COLO829 (cell line): Measurements from ENCODE around the gene GRK5.

Experiments used
- DNase-seq: peaks from one replicate; pipeline ENCODE4 v3.0.0; 2012; ENCODE audit warnings: low spot score

GRK5 gene

DNA sequence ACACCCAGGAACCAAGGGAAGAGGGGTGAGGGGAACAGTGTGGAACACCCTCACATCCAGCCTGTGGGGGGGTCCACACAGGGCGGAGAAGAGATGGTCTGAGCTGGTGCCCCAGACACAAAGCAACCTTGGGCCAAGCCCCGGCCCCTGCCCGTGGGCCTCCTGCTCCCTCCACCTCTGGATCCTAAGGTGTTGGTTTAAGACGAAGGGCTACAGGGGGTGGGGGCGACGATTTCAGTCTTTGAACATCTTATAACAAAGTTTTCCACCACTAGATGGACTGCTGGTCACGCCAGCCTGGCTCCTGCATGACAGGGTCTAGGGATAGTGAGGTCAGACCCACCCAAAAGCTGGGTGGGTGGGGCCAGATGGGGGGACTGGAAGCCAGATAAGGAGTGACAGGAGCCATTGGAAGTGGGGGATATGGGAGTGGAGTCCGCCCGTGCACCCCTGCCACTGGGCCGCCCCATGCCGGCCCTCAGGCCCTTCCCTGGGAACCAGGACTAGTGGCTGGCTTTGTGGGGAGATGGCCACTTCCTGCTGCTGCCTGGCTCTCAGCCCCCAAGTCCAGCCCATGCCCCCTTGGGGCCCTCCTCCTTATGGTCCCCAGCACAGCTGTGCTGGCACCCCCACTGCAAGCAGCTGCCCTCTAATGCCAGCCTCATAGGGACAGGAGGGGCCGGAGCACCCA, 236.7 kb downstream of the GRK5 start:
- DNase-seq: no peak

DNA sequence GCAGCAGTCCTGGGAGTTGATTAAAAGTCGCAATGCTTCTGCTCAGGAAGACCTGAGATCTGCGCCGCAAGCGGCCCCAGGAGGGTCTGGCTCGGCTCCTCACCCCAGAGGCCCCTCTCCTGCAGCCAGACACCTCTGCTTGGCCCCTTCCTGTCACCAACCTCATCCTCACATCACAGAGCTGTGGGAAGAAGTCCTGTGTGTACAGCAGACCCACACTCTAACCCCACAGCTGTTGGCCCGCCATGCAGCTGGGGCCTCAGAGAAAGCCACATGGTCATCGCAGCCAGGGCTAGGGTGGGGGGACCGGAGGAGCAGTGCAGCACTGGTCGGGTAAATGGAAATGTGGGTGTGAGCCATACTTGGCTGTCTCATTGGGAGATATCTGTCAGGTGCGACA, 237.5 kb downstream of the GRK5 start:
- DNase-seq: no peak

DNA sequence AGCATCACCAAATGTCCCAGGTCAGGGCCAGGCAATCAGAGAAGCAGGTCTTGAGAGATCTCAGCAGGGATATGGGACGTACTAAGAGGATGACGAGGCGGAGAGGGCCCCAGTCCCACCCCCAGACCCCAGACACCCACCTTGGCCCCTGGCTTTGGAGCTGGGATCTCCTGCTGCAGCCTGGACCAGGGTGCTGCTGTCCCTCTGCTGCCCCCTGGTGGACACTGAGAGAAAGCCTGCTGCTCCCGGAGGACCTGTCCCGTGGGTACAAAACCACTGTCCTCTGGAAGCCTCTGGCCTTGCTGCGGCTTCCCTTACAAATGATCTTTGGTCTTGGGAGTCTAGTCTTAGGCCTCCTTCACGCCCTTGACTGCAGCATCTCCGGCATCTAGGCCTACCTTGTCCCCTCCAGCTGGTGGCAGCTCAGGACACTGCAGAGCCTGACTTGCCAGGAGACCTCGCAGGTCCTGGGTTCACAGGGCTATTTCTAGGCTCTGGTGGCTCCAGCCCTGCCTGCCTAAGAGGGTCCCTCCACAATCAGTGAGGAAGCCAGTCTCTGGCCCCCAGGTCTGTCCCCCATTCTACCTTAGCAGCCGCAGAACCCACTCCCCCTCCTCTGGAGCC, 238.1 kb downstream of the GRK5 start:
- peak; percentile 33 for DNase-seq

DNA sequence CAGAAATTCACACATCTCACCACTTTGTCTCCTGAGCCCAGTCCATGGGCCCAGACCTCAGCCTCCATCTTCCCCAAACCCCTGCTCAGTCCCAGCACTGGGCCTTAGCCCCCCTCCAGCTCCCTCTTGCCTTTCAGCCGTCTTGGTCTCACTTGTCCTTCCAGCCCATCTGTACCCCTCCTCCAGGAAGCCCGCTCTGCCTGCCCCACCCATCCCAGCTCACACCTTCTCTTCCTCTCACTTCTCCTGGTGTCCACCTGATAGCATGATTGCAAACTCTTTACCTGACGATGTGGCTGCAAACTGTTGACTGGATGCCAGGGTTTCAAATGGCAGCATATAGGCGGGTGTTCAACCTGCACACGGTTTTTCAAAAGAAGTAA, 238.6 kb downstream of the GRK5 start:
- DNase-seq: no peak

DNA sequence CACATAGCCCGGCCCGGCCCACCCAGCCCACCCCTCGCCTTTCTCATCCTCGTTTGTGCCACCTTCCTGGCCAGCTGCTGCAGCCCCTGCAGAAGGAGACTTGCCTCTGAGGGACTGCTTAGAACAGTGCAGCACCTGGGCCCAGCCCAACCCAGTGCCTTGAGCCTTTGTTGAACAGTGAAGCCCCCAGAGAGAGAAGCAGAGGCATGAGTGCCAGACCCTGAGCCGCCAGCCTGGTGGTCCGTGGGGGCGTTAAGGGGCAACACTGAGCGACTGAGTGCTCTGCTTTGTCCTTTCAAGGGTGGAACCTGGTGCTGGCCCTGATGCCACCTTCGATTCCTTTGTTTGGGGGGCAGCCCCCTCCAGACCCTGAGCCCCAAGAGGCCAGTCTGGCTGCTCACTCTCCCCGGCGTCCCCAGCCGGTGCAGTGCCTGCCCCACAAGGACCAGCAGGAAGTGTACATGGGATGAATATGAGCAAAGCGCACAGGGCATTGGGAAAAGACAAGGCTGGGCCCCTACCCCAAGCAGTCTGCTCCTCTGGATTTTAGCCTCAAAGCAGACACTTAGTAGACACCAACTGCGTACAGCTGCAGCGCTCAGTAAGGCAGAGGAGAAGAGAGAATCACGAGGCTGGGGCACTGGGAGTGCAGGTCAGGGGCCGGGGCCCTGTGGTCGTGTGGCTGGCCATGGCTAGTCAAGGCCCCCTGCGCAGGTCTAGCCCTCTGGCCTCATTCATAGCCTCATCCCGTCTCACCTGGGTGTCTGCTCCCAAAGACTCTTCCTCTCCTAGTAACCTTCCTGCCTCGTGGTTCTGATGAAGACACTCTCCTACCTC, 239.3 kb downstream of the GRK5 start:
- no peak for DNase-seq

DNA sequence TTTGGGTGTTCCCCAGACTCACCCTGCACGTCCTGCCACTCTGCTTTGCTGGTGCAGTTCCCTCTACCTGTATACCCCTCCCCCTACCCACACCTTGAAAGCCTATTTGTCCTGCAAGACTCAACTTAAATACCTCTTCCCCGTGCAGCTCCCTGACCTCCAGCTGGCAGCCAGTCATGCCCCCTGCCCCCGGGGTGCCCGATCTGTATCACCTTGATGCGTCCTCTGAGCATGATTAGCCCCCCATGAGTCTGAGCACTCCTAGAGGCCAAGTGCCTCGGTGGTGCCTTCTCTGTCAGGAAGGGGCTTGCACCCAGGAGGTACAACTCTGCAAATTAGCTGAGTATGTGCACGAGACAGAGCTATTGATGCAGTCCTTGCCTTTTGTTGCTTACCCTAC, 240.1 kb downstream of the GRK5 start:
- DNase-seq: no peak

DNA sequence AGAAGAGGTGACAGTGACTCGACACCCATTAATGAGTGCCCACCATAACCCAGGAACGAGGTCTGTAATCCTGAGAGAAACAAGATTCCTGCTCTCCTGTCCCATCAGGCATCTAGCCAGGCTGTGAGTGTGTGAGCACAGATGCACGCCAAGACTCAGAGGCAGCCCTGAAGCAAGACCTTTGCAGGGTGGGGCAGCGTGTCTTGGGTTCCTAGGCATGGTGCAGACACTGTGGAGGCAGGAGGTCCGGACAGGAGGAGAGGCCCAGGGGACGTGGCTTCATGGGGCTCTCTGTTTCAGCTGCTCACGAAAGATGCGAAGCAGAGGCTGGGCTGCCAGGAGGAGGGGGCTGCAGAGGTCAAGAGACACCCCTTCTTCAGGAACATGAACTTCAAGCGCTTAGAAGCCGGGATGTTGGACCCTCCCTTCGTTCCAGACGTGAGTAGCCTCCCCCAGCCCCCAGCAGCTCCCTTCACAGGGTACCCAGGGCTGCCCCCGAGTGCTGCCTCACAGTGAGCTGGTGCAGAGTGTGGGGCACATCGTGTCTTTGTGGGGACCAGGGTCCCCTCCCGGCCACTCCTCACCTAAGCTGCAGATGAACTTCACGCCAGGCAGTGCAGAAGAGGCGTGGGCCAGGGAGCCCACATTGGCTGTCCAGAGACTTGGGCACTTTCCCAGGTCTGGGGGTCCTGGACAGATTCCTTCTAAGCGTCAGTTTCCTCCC, 240.6 kb downstream of the GRK5 start:
- no peak for DNase-seq

- no peak for DNase-seq
Measured at GRCh38 chr10:119448628-119449584, 241.5 kb downstream of the GRK5 start.

DNA sequence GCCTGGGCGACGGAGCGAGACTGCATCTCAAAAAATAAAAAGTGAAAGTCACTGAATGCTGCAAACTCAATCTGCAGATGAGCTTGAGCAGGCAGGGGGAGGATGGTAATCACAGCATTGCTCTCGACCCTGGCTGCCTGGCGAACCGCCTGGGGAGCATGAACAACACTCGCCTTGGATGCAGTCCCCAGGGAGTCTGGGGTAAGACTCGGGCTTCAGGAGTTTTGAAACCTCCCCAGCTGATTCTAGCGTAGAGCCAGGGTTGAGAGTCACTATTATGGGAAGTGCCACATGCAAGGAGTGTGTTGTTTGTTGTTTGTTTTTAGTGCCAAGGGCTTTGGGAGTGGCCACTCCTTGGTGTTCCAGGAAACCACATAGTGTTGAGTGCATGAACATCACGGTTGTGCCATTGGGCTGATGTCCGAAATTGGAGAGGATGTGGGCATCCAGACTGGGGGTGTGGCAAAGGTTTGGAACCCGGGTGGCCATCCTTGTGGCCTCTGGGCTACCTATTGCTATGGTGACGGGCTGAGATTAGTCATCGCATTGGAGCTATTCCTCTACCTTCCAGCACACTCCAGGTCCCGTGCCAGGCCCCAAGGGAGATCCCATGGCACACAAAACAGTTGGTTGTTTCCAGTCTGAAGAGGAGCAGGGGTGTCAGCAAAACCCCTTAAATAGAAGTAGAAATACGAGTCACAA, 242.5 kb downstream of the GRK5 start:
- DNase-seq: peak; percentile 68

GRCh38 chr10:119450606-119451299, 243.4 kb downstream of the GRK5 start:
- no peak for DNase-seq

DNA sequence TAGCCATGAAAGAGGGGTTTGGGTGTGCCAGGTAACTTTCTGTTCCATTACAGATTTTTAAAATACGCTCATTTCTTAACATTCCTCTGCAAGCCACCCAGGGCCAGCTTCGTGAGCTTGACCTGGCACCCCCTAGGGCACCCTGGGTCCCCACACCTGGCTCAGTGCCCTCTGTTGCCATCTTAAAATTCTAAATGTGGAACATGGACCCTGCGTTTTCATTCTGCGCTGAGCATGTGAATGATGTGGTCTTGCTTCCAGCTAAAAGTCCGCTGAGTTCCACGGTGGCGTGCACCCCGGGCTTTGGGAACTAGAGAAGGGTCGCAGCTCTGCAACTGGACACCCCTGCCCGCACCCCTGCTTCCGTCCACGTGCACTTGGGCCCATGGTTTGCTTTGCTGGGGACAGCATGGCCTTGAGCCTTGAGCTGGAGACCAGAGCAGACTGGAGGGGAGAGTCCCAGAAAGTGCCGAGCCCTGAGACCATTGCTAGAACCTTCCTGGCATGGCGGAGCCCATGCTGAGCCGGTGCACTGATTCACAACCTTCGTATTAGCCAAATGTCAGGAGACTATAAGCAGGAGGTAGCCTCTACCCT, 244.0 kb downstream of the GRK5 start:
- DNase-seq: no peak

GRCh38 chr10:119452396-119452795, 245.0 kb downstream of the GRK5 start:
- DNase-seq: no peak

GRCh38 chr10:119453313-119453712, 245.9 kb downstream of the GRK5 start:
- DNase-seq: no peak

DNA sequence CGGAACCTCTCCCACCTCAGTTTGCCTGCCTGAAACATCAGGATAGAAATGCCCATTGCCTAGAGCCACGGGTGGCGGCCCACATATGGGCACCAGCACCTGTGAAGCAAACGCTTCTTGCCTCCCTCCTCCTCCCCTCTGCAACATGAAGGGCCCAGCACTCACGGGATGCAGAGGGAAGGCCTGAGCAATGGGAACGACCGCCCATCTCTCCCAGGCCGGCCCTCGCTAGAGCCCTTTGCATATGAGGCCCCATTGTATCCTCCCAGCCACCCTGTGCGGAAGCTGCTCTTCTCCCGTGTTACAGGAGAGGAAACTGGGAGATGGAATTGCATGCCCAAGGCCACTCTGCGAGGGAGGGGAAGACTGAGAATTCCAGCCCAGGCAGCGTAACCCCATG, 246.9 kb downstream of the GRK5 start:
- DNase-seq: no peak

- DNase-seq: no peak
Measured at GRCh38 chr10:119454990-119455389, 247.6 kb downstream of the GRK5 start.

GRCh38 chr10:119455609-119456434, 248.5 kb downstream of the GRK5 start:
- DNase-seq: no peak

- no peak for DNase-seq
Measured at GRCh38 chr10:119456435-119456810, 249.1 kb downstream of the GRK5 start.

GRCh38 chr10:119457966-119458766, 250.8 kb downstream of the GRK5 start:
- DNase-seq: no peak
